GM12865 (cell line): ENCODE data around the gene PSD4.

Experiments
- DNase-seq: peaks from one replicate; pipeline ENCODE4 v3.0.0; 2010; ENCODE audit warnings: low read depth
- H3K4me3 ChIP-seq: 2 replicates; pipeline ENCODE4 v1.5.1; 2011; ENCODE audit warnings: mild to moderate bottlenecking, low read depth, low read length, control low read depth
- TF ChIP-seq, protein P1 (sequence below): IDR thresholded peaks from 2 replicates; pipeline ENCODE4 v1.5.1; 2011; ENCODE audit warnings: low read length, control low read depth, low read depth, inconsistent platforms; ENCODE audit not compliant: insufficient read depth; ENCODE audit errors: missing control alignments

Gene PSD4

GRCh38 chr2:113129519-113130078, 44.2 kb upstream of the PSD4 start:
- TF ChIP-seq, protein P1, sequence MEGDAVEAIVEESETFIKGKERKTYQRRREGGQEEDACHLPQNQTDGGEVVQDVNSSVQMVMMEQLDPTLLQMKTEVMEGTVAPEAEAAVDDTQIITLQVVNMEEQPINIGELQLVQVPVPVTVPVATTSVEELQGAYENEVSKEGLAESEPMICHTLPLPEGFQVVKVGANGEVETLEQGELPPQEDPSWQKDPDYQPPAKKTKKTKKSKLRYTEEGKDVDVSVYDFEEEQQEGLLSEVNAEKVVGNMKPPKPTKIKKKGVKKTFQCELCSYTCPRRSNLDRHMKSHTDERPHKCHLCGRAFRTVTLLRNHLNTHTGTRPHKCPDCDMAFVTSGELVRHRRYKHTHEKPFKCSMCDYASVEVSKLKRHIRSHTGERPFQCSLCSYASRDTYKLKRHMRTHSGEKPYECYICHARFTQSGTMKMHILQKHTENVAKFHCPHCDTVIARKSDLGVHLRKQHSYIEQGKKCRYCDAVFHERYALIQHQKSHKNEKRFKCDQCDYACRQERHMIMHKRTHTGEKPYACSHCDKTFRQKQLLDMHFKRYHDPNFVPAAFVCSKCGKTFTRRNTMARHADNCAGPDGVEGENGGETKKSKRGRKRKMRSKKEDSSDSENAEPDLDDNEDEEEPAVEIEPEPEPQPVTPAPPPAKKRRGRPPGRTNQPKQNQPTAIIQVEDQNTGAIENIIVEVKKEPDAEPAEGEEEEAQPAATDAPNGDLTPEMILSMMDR, result no peak
- DNase-seq, result no peak
- H3K4me3 ChIP-seq, result no peak overlapping the region

GRCh38 chr2:113131352-113132185, 42.2 kb upstream of the PSD4 start:
- DNase-seq, result no peak
- no peak overlapping the region for H3K4me3 ChIP-seq
- TF ChIP-seq, protein P1, result no peak

GRCh38 chr2:113132414-113133021, 41.3 kb upstream of the PSD4 start:
- TF ChIP-seq, protein P1, result no peak

GRCh38 chr2:113133704-113134598, 39.8 kb upstream of the PSD4 start:
- H3K4me3 ChIP-seq, result no peak overlapping the region
- TF ChIP-seq, protein P1, result no peak
- peak; percentile 23 for DNase-seq

More at GRCh38 chr2:113132414-113133021, 41.3 kb upstream of the PSD4 start:
- DNase-seq, result no peak
- no peak overlapping the region for H3K4me3 ChIP-seq

GRCh38 chr2:113134717-113135116, 39.1 kb upstream of the PSD4 start:
- no peak overlapping the region for H3K4me3 ChIP-seq
- TF ChIP-seq, protein P1, result no peak
- no peak for DNase-seq

- DNase-seq, result peak; percentile 26
- TF ChIP-seq, protein P1, result no peak
- no peak overlapping the region for H3K4me3 ChIP-seq
Measured at GRCh38 chr2:113135317-113135716, 38.5 kb upstream of the PSD4 start.
